H7 (cell line): Measurements from ENCODE around the gene FKBP15. TPM values are rescaled to one million over a fixed set of nuclear protein-coding genes. Genes with fewer than 3 reads are reported as not detected.
"Not testable (repeated sequence)": the region's sequence is repeated elsewhere in the genome, so short reads cannot be mapped to it uniquely, and the experiment has no call there.

ENCODE experiments used
- DNase-seq: peaks from one replicate; pipeline ENCODE4 v3.0.0; 2012
- H3K27me3 ChIP-seq: 2 replicates; pipeline ENCODE4 v1.6.0; 2011; ENCODE audit warnings: mild to moderate bottlenecking, low read length; ENCODE audit not compliant: control insufficient read depth, insufficient read depth
- H3K36me3 ChIP-seq: replicated peaks from 2 replicates; pipeline ENCODE4 v1.5.1; 2011; ENCODE audit warnings: low read length; ENCODE audit not compliant: control insufficient read depth, insufficient read depth
- H3K4me3 ChIP-seq: 2 replicates; pipeline ENCODE4 v1.5.1; 2011; ENCODE audit warnings: low read depth, mild to moderate bottlenecking, control low read depth, low read length, moderate library complexity; ENCODE audit not compliant: insufficient read depth
- total RNA-seq: library from RNA; depleted of rRNA; stranded (reverse); fragments of >200 nt; shearing (Covaris generic); gene quantifications from 2 replicates; pipeline ENCODE4 v1.2.3, GENCODE V29; 2014

Gene FKBP15
- total RNA-seq, 1 experiment from 2014 or later: 15.2 TPM

DNA sequence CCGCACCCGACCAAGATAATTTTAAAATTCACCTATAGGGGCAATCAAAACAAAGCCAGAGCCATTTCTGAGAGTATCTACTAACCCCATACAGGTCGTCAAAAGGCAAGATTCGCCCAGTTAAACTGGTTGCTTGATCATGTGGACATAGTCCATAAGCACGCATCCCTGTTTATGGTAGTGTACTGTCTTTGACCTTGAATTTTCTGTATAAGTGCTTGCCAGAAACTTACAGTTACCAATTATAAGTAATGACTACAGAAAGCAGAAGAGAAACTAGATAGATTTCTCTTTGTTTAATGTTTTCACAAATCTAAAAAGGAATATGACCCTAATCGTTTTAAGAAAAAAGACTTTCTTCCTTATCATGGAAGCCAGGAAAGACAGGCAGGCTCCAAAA, 25.9 kb upstream of the FKBP15 start:
- H3K27me3 ChIP-seq: no peaks in the 10 kb centered on the region
- H3K36me3 ChIP-seq: no peaks in the 10 kb centered on the region
- no peak for DNase-seq
- H3K4me3 ChIP-seq: no peak overlapping the region

DNA sequence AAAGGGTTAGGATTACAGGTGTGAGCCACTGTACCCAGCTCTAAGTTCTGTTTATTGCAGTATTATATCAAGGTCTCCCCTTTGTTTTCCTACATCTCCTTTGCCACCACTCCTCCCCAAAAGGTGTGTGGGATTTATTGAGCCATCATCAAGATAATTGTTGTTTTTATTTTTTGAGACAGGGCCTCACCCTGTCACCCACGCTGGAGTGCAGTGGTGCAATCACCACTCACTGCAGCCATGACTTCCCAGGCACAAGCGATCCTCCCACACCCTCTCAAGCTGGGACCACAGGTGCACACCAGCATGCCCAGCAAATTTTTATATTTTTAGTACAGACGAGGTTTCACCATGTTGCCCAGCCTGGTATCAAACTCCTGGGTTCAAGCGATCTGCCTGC, 24.8 kb upstream of the FKBP15 start:
- Histone ChIP-seq H3K27me3 (no peaks in the 10 kb centered on the region), H3K36me3 (no peaks in the 10 kb centered on the region), H3K4me3 (no peak overlapping the region)
- DNase-seq: no peak

DNA sequence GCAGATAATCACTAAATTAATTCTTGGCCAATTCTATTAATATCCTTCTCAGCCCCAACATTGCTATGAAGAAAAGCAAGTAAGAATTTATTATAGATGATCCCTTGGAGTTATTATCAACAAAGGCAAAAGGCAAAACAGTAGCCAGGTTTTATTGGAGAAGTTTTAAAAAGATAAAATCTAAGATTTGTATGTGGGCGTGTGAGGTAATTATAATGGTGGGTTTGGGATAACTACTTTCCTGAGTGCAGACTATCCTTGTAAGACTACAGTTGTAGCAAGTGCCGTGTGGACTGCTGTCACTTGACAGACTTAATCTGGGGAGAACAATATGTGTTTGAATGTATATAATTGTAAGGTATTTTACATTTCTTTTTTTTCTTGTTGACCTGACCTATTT, 23.5 kb upstream of the FKBP15 start:
- H3K4me3 ChIP-seq: no peak overlapping the region
- no peaks in the 10 kb centered on the region for H3K36me3 ChIP-seq
- DNase-seq: no peak
- H3K27me3 ChIP-seq: no peaks in the 10 kb centered on the region

DNA sequence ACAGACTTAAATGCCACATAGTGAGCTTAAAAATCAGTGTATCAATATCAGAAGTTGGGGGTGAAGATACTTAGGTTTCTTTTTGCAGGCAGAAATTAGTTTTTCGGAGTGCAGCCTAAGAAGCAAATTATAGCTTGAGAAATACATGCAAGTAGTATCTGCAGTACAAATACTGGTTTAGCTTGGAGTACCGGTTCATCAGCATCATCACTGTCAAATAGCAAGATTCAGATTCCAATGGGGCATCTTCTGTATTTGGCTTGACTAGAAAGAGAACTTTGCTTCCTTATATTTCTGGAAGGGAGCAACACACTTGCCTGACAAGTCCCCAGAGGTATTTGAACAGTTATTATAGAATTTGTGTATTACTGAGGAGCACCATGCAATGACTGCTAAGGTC, 20.1 kb upstream of the FKBP15 start:
- Histone ChIP-seq H3K27me3 (no peaks in the 10 kb centered on the region), H3K36me3 (no peaks in the 10 kb centered on the region), H3K4me3 (no peak overlapping the region)
- no peak for DNase-seq

DNA sequence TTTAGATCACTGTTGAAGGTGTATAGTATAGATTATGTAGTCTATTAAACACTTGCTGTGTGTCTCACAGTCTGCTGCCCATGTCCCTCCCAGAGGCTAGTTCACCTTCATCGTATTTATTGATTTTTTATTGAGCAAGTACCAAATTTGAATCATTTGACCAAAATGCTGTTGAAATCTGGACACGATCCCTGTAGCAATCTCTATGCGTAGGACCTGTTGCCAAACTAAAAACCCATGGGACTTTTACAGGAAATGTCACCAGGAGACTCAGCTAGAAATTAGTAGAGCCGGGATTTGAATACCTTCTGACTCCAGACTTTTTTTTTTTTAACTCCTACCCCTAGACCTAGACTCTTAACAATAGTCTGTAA, 17.8 kb upstream of the FKBP15 start:
- no peak for DNase-seq
- Histone ChIP-seq H3K4me3 (no peak overlapping the region), H3K36me3 (no peaks in the 10 kb centered on the region), H3K27me3 (no peaks in the 10 kb centered on the region)

DNA sequence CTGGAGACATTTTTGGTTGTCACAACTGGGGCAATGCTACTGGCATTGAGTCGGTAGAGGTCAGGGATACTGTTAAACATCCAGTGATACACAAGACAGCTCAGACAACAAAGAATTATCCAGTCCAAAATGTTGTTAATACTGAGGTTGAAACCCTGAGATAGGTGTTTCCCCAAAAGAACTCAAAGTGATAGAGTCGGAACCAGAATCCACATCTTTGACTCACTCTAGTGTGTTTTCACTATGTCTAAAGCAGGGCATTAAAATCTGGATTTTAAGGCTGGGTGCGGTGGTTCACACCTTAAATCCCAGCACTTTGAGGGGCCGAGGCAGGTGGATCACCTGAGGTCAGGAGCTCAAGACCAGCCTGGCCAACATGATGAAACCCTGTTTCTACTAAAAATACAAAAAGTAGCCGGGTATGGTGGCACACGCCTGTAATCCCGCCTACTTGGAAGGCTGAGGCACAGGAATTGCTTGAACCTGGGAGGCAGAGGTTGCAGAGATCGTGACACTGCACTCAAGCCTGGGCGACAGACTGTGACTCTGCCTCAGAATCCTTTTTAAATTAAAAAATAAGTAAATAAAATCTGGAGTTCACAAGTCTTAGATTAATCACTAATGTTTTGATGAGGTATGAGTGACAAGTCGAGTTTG, 17.3 kb upstream of the FKBP15 start:
- no peaks in the 10 kb centered on the region for H3K36me3 ChIP-seq
- no peak for DNase-seq
- no peaks in the 10 kb centered on the region for H3K27me3 ChIP-seq
- no peak overlapping the region for H3K4me3 ChIP-seq

DNA sequence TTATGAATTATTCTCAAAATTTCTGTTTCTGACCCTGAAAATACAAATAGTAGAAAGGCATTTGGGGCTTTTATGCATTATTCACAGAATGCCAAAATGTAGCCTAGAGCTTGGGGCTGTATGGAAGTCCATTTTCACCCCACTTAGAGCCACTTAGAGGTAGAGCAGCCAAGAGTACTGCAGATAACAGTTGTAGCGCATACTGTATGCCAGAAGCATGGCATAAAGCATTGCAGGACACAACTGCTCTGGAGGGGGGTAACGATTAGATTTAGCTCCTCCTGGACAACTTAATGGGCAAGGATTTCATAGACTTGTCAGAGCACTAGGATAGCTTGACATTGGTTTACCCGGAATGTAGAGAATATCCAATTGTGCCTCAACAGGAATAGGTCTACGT, 15.9 kb upstream of the FKBP15 start:
- Histone ChIP-seq H3K4me3 (no peak overlapping the region), H3K36me3 (no peaks in the 10 kb centered on the region), H3K27me3 (no peaks in the 10 kb centered on the region)
- no peak for DNase-seq

DNA sequence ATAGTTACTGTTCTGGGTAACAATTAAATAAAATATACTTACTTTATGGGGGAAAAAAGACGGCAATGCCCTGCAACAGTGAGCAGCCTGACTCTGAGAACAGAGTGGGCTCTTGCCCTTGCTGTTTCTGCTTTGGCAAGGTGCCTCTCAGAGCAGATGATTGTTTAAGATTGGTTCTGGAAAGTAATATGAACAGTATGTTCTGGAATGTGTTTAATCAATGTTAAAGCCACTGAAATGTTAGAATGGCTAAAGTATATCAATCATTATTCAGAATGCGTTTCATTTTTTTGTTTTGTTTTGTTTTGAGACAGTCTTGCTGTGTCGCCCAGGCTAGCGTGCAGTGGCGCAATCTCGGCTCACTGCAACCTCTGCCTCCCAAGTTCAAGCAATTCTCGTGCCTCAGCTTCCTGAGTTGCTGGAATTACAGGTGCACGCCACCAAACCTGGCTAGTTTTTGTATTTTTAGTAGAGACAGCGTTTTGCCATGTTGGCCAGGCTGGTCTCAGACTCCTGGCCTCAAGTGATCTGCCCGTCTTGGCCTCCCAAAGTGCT, 14.7 kb upstream of the FKBP15 start:
- H3K27me3 ChIP-seq, H3K36me3 ChIP-seq, DNase-seq, H3K4me3 ChIP-seq: not testable (repeated sequence)

DNA sequence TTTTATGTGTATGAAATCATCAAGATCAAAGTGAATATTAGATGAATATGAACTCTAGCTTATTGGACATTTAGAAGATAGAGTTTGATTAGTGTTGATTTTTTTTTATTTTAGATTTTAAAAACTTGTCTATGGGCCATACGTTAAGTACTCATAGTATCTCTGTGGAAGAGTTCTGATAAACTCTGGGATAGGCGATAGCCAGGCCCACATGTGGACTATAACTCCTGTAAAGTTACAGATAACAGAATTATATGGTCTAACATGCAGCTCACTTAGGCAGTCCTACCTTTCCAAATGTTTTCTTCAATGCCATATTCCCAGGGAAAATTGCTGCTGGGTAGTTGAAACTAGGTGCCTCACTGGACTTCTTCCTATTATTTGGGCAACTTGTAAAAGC, 10.6 kb upstream of the FKBP15 start:
- H3K4me3 ChIP-seq: no peak overlapping the region
- no peaks in the 10 kb centered on the region for H3K36me3 ChIP-seq
- DNase-seq: no peak
- no peaks in the 10 kb centered on the region for H3K27me3 ChIP-seq

DNA sequence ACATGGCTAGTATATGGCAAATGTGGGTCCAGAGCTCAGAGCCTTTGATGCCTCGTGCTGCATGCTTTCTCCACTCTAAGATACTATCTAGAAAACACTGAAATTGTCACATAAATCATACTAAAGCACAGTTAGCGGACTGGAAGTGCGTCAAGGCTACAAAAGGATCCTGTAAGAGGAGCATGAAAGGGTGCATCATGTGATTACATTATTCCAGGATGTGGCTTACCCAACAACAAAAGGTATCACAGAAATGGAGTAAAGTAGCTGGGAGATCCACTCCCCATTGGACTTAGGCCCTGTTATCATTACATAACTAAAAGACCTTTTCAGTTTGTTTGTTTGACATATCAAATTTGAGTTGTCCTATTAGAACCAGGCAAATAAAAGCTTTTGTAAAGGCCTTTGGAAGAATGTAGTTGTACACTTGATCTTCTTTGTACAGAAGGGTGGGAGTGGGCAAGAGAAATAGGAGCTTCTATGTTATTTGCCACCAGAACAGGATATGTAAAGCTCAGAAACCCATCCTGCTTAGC, 7.1 kb upstream of the FKBP15 start:
- Histone ChIP-seq H3K4me3 (no peak overlapping the region), H3K36me3 (no peaks in the 10 kb centered on the region), H3K27me3 (no peaks in the 10 kb centered on the region)
- no peak for DNase-seq

DNA sequence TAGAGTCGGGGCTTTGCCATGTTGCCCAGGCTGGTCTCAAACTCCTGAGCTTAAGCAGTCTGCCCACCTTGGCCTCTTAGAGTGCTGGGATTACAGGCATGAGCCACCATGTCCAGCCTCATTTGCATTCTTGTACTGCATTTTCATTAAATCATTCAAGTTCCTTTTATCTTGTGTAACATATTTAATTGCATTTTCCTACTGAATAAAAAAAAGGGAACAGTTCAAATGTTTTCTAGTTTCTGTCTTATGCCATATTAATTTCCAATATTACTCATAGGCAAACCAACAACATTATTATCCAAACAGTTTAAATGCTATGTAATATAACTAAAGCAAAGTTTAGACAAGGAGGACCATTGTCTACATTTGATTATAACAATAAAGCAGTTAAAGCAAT, 6.4 kb upstream of the FKBP15 start:
- H3K4me3 ChIP-seq: no peak overlapping the region
- no peaks in the 10 kb centered on the region for H3K36me3 ChIP-seq
- no peaks in the 10 kb centered on the region for H3K27me3 ChIP-seq
- DNase-seq: no peak

DNA sequence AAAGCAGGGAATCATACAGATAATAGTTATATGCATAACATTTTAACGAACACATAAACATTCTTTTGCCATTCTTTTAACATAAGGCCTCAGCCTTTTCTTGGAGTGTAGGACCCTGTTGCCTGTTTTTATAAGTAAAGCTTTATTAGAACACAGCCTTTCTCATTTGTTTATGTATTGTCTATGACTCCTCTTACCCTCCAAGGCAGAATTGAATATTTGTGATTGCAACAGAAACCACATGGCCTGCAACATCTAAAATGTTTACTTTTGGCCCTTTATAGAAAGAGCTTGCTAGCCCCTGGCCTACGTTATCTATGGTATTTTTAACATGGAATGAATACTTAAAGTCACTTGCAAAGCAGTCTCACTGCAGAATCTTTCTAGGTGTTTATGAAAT, 2.9 kb upstream of the FKBP15 start:
- H3K27me3 ChIP-seq: no peaks in the 10 kb centered on the region
- DNase-seq: no peak
- H3K36me3 ChIP-seq: no peaks in the 10 kb centered on the region
- no peak overlapping the region for H3K4me3 ChIP-seq

DNA sequence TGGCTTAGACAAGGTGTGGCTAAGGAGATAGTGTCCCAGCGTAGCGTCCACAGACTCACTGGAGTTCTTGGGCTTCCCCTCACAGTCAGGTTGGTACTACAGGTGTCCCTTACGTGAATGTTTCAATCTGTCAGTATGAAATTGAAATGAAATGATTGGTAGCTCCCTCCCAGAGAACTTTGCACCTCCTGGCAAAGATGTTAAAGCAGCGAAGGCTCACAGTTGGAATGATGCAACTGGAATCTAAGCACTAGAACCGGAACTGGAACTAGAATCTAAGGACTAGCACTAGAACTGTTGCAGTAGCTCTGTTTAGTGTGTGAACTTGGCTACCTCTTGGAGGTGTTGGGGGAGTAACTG, 1.4 kb upstream of the FKBP15 start:
- no peaks in the 10 kb centered on the region for H3K27me3 ChIP-seq
- peak overlapping the region; percentile 88 for H3K4me3 ChIP-seq
- no peaks in the 10 kb centered on the region for H3K36me3 ChIP-seq
- peak; percentile 11 for DNase-seq

DNA sequence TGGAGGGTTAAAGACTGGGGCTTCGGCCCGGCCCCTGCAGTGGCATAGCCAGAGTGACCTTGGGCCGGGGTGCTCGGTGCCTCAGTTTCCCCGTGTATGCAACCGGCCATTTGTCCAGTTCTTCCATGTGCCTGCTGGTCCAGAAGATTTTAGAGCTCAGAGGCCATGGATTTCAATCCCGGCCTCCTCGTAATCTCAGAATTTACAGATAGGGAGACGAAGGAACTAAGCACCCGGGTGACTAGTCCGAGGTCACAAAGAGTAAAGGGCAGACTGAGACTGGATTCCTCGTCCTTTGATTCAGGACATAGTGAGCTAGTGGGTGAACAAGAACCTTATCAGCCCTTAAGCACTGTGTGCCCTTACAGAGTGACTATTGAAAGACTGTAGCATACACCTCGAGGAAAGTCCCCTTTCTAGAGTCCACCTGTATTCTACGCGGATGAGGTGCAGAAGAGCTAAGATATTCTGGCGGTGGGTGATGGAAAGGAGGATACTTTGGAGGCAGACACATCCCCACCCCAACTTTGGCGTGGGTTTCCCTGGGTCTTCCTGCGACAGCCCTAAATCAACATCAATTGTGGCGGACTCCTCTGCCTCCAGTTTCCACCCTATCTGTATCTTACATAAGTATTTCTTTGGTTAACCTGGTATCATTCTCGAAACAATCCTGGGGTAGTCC, 864 bp upstream of the FKBP15 start:
- H3K36me3 ChIP-seq: no peaks in the 10 kb centered on the region
- no peak for DNase-seq
- peak overlapping the region; percentile 88 for H3K4me3 ChIP-seq
- H3K27me3 ChIP-seq: no peaks in the 10 kb centered on the region

DNA sequence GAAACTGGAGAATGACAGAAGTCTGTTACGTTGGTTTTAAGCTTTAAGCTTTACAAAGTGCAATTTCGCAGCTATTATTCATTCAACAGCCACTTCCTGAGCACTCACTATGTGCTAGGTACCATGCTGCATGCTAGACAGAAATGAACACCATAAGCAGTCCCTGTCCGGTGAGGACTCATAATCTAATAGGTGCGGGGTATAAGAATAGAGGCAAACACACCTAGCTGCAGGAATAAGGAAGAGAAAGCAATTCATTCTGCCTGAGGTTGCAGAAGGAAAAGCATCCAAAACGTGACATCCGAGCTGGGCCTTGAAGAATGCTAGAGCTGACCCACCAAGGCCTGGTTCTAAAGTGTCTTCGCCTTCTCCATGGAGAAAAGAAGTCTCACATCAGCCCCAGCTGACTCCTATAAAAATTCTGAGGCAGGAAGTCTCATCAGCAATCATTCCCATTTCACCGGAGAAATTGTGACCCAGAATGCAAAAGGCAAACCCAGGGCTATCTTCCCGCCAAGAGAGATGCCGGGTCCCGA, 542 bp downstream of the FKBP15 start:
- peak; percentile 8 for DNase-seq
- Histone ChIP-seq H3K27me3 (no peaks in the 10 kb centered on the region), H3K4me3 (peak overlapping the region; percentile 74), H3K36me3 (no peaks in the 10 kb centered on the region)
